ENCODE data around the gene TEX29.

The TEX29 gene

DNA sequence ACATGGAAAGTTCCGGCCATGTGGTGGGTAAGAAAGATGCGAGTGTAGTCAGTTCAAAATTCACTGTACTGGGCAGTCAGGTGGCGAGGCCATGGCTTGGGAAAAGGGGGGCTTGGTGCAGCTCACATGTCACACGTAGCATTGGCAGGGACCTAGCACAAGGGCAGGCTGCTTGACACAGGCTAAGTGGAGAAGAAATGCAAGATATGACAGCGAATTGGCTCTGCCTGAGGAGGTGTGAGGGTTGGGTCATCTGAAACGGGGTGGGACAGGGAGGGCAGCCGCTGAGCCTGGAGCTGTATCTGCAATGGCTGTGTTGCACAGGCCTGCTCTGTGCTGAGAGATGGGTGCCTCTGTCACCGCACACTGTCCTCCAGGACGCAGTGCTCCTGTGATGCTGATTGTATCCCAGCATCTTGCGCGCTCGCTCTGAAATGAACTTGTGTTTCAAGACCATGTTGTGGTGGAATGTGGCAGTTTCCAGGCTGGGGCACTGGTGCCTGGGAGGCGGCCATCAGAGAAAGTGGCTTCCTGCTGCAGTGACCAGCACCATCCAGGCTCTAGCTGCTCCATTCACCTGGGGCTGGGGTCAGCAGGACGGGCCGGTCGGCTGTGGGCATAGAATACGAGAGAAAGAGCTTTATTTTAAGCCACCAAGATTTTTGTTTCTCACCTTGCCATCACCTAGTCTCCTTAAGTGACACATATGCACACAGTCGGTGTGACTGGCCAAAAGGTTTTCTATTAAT lies 70.3 kb downstream of the TEX29 start:
- DNase-seq (ENCODE audit: low read depth in 2 of 2) = no peak

DNA sequence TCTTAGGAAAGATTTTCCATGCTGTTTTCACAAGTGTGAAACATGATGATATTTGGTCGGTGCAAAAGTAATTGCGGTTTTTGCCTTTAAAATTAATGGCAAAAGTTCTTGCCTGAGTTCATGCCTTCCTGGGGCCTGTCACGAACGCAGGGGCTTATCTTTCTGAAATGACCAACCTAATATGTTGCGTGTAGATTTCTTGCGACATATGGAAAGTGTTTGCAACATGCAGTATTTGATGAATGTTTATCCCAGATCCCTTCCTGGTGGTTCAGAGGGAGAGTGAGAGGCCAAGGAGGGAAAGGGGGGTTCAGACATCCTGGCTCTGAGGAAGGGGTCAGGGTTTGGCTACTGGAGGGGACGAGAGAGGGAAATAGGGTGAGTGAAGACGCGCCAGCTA lies 72.0 kb downstream of the TEX29 start:
- no peak for DNase-seq (ENCODE audit: low read depth in 2 of 2)

DNA sequence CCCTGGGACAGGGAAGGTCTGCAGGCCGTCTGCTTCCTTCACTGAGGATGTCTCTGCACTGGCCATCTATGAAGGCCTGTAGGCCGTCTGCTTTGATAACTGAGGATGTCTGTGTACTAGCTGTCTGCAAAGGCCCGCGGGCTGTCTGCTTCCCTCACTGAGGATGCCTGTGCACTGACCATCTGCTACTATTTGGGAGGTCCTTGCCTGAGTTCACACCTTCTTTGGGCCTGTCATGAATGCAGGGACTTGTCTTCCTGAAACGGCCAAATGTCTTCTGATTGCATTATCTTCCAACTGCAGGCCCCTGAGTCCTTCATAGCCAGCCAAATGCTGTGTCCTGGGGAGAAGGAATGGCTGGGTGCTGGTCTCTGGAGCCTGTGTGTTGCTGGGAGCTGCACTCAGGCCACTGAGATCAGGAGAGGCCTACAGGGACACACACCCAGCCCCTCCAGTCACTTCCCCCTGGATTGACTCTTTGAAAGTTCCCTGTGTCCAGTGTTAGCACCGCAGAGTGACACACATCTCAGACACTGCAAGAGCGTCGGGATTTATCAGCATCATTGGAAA lies 72.9 kb downstream of the TEX29 start:
- DNase-seq (ENCODE audit: low read depth in 2 of 2) = no peak

Measured in stimulated activated CD8-positive, alpha-beta memory T cell treated with anti-CD3 and anti-CD28 coated beads, Interleukin-7, amount 100 ng/mL, for 4 hours (primary cell).